Adipose tissue (tissue), 3 donors: ENCODE measurements around the gene FGFR2. TPM values are rescaled to one million over a fixed set of nuclear protein-coding genes. Genes with fewer than 3 reads are reported as not detected.

Experiments used
- H3K27ac ChIP-seq: one replicate; pipeline ENCODE4 v1.5.1; 2013; ENCODE audit warnings: low read depth, low read length
- WGBS, 3 donors: extraction: QIAGEN DNeasy Blood & Tissue Kit; methylation state at CpG; one replicate each; pipeline ENCODE4 v1.1.7; 2013; 5-methylcytosine and 5-hydroxymethylcytosine counted together
- polyA plus RNA-seq, 3 donors: library from polyadenylated mRNA; stranded (reverse); fragments of 200-250 nt; gene quantifications; one replicate each; pipeline ENCODE4 v1.2.3, GENCODE V29; 2013
- donor health status: healthy with polysubstance abuse.
- donor health status: Bipolar disorder and iron deficiency.
- donor health status: healthy.

Gene FGFR2
- polyA plus RNA-seq, 3 donors = 0.67 to 13.5 (median 1.1) TPM

DNA sequence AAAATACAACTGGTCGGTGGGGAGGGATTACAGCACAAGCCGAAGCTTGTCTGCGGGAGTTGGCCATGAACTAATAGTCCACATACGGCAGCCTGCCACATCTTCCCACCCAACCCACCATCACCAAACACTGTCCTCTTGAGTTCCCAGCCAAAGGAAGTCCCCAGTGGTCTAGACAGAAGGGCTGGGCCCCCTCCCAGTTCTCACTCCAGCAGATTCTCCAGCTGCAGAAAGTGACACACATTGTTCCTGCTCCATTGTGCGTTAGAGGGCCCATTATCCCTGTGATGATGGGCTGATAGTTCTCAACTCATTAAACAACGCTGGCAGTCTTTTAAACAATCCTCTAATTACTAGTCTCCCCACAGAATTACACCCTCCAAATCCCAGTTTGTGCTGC lies 148.0 kb downstream of the FGFR2 start:
- WGBS, 3 donors = 54 to 80% (median 77%) methylated on average over 6 of the region's 6 CpGs
- H3K27ac ChIP-seq = no peak overlapping the region

DNA sequence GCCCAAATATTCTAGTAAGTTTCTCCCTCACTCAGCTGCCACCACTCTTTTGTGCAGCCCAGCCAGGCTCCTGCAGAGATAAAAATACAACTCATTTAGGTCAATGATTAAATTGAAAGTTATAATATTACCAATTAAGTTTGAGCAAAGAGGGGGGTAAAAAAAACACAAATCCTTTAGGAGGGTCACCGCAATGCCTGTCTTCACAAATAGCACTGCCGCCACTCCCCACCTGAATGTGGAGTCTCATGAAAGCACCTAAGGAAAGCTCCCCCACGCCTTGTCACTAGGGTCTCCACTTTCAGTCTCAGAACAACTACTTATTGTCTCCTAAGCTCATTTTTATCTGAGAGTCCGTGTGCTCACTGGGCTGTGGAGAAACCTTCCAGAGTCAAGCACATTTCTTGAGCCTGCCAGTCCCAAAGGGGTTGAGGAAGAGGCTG lies 148.7 kb downstream of the FGFR2 start:
- WGBS, 3 donors = 31 to 86% (median 76%) methylated on average over 4 of the region's 4 CpGs
- H3K27ac ChIP-seq = no peak overlapping the region

- WGBS, 3 donors = 23 to 68% (median 42%) methylated on average over 5 of the region's 5 CpGs
- no peak overlapping the region for H3K27ac ChIP-seq
Measured at GRCh38 chr10:121448766-121449421, 149.3 kb downstream of the FGFR2 start.

GRCh38 chr10:121444520-121445165 lies 153.6 kb downstream of the FGFR2 start:
- no peak overlapping the region for H3K27ac ChIP-seq
- 65 to 87% (median 81%) methylated on average over 8 of the region's 8 CpGs for WGBS, 3 donors

DNA sequence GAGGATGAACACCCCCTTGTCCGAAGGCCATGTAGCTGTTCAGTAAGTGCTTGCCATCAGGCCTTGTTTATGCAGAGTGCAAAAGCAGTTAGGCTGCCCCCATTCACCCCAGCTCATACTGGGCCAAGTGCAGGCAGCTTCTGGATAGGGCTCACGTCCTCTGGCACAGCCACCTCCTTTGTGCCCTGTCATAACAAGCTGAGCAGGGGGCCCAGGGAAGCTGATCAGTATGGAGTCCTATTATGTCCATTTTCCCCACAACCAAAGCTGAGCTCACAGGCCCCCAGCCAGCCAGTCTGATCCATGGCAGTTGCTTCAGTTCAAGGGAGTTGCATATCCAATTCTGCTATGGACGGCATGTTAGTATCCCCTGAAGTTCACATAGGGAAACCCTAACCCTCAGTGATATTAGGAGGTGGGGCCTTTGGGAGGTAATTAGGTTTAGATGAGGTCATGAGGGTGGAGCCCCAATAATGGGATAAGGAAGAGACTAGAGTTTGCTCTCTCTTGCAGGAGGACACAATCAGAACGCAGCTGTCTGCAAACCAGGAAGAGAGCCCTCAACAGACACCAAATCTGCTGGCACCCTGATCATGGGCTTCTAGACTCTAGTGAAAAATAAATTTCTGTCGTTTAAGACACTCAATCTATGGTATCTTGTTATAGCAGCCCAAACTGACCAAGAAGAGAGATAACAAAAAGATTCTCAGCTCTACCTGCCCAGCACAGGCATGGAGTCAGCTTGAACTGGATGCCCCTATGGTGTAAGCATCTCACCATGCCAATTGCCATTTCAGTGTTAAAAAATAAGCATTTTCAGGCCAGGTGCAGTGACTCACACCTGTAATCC lies 155.9 kb downstream of the FGFR2 start:
- WGBS, 3 donors = 62 to 77% (median 65%) methylated on average over 5 of the region's 5 CpGs
- no peak overlapping the region for H3K27ac ChIP-seq

- H3K27ac ChIP-seq = no peak overlapping the region
- WGBS, 3 donors = 97 to 100% (median 100%) methylated on average over 2 of the region's 2 CpGs
Measured at GRCh38 chr10:121440461-121440860, 157.8 kb downstream of the FGFR2 start.

DNA sequence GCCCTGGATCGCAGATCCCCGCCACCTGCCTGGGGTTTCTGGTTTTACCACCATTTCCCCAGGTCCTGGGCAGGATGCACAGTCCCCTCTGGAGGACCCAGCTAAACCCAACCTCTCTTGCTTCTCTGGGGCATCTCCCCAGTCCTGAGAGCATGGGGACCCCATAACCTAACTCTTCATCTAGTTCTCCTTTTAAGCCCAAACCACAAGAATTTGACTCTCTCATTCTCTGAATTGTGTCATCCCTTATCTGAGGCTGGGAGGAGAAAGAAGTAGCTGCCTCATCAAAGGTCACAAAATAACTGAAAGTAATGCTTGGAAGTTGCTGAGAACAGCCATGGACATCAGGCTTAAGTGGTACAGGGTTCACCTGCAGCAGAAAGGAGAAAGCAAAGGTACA lies 159.9 kb downstream of the FGFR2 start:
- WGBS, 3 donors = 90 to 97% (median 94%) methylated on average over 2 of the region's 2 CpGs
- H3K27ac ChIP-seq = no peak overlapping the region

- WGBS, 3 donors = 33 to 67% (median 37%) methylated on average over 4 of the region's 4 CpGs
- no peak overlapping the region for H3K27ac ChIP-seq
Measured at GRCh38 chr10:121437596-121437995, 160.6 kb downstream of the FGFR2 start.

- H3K27ac ChIP-seq = no peak overlapping the region
- 46 to 71% (median 55%) methylated on average over 5 of the region's 5 CpGs for WGBS, 3 donors
Measured at GRCh38 chr10:121436630-121437341, 161.5 kb downstream of the FGFR2 start.

GRCh38 chr10:121436281-121436629 lies 162.0 kb downstream of the FGFR2 start:
- WGBS, 3 donors = 82 to 85% (median 85%) methylated on average over 5 of the region's 5 CpGs
- H3K27ac ChIP-seq = no peak overlapping the region

GRCh38 chr10:121435099-121435875 lies 163.0 kb downstream of the FGFR2 start:
- no peak overlapping the region for H3K27ac ChIP-seq
- 83% methylated on average over 9 of the region's 9 CpGs for WGBS, 3 donors

GRCh38 chr10:121433965-121434364 lies 164.3 kb downstream of the FGFR2 start:
- no peak overlapping the region for H3K27ac ChIP-seq
- WGBS, 3 donors = 85 to 90% (median 90%) methylated on average over 7 of the region's 7 CpGs

DNA sequence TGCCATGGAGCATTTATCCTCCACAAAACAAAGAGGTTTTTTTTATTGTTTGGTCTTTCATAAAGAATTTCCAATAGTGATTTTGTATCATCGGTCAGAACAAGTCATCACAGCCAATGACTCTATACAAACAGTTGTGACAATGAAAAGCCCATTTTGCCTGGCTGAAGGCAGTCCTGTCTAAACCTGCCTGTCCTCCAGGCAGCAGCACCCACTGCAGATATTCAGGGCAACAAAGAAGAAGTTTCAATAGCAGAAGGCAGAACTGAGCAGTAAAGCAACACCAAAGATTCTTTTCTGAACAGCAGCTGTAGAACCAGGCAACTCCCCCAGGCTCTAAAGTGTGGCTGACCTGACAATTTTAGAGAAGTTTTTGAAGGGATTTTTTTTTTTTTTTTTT lies 169.4 kb downstream of the FGFR2 start:
- H3K27ac ChIP-seq = no peak overlapping the region
- 29 to 86% (median 83%) methylated on average over 1 of the region's 1 CpG for WGBS, 3 donors
